ENCODE measurements around the gene ZNF547.

DNA sequence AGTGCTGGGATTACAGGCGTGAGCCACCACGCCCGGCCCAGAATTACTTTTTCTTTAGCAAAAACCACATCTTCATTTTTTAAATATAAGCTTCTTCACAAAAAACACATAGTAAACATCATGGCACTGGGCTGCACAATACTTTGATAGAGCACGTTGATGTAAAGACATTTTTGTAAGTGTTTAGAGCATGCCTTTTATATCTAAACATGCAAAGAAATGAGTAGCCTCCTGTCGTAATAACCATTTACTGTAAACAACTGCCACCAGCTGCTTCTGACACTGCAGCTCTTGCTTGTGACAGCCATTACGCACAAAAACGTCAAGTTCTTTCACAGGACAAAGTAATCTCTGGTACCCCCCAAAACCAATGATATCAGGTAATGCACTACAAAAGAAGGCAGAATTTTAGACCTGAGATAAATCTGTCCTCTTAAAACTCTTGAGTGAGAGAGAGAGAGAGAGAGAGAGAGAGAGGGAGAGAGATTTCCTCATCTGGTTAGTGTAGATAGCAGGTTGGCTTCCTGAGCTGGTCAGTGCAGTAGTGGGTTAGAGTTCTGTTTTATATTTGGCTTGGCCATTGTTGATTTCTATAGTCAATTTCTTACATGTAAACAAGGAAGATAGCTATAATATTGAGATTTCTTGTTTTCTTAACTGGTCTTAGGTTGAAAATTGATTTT lies 19.6 kb downstream of the ZNF547 start:
- TF ChIP-seq, protein P1, sequence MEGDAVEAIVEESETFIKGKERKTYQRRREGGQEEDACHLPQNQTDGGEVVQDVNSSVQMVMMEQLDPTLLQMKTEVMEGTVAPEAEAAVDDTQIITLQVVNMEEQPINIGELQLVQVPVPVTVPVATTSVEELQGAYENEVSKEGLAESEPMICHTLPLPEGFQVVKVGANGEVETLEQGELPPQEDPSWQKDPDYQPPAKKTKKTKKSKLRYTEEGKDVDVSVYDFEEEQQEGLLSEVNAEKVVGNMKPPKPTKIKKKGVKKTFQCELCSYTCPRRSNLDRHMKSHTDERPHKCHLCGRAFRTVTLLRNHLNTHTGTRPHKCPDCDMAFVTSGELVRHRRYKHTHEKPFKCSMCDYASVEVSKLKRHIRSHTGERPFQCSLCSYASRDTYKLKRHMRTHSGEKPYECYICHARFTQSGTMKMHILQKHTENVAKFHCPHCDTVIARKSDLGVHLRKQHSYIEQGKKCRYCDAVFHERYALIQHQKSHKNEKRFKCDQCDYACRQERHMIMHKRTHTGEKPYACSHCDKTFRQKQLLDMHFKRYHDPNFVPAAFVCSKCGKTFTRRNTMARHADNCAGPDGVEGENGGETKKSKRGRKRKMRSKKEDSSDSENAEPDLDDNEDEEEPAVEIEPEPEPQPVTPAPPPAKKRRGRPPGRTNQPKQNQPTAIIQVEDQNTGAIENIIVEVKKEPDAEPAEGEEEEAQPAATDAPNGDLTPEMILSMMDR (IDR thresholded peaks at IDR 0.05), result no peak
- TF ChIP-seq POLR2A (IDR thresholded peaks at IDR 0.05), result no peak

Data from thyroid gland (tissue), 4 donors.